HepG2 (cell line): ENCODE data around the gene ATXN1L. TPM values are rescaled to one million over a fixed set of nuclear protein-coding genes. Genes with fewer than 3 reads are reported as not detected.

Experiments used
- PHF20 ChIP-seq: sonication (generic); formaldehyde crosslinking; IDR thresholded peaks from 2 replicates; pipeline ENCODE4 v1.5.0; 2020; ENCODE audit warnings: mild to moderate bottlenecking, missing genetic modification reagents
- ZBTB38 ChIP-seq: sonication (generic); formaldehyde crosslinking; IDR thresholded peaks from 2 replicates; pipeline ENCODE4 v1.5.1; 2020; ENCODE audit warnings: mild to moderate bottlenecking, missing genetic modification reagents
- ZNF629 ChIP-seq: sonication (generic); formaldehyde crosslinking; conservative IDR thresholded peaks from 2 replicates; pipeline ENCODE4 v1.5.0; 2020; ENCODE audit warnings: missing genetic modification reagents
- polyA plus RNA-seq, 8 experiments: library from polyadenylated mRNA; depleted of rRNA in 3 of 8; stranded (reverse) in 7 of 8; unstranded in 1 of 8; fragments of >200 nt; fragmentation: Illumina TruSeq in 4 of 8; extraction: Trizol in 4 of 8; gene quantifications; 2 replicates each; pipeline versions ENCODE4 v1.2.1 to v1.2.3, GENCODE V29; 2011 to 2016; ENCODE audit warnings: low read depth in 4 of 8, missing spikeins in 1 of 8, mixed read lengths in 1 of 8; ENCODE audit not compliant: insufficient read depth in 1 of 8
- total RNA-seq, 5 experiments: library from RNA; depleted of rRNA; stranded (reverse); fragments of >200 nt; fragmentation: Illumina TruSeq; extraction: Trizol; gene quantifications; 2 replicates each; pipeline ENCODE4 v1.2.3, GENCODE V29; 2016; ENCODE audit warnings: low read depth in 1 of 5
- TF ChIP-seq, protein P1 (sequence below): sonication (generic); formaldehyde crosslinking; IDR thresholded peaks from 2 replicates; pipeline ENCODE4 v1.5.0; 2020; ENCODE audit warnings: mild to moderate bottlenecking, missing genetic modification reagents, borderline replicate concordance
- TF ChIP-seq, protein P2 (sequence below): sonication (generic); formaldehyde crosslinking; IDR thresholded peaks from 2 replicates; pipeline ENCODE4 v1.4.0; 2020; ENCODE audit warnings: missing genetic modification reagents; ENCODE audit errors: not compliant biosample characterization
- TF ChIP-seq, protein P3 (sequence below): sonication (generic); formaldehyde crosslinking; IDR thresholded peaks from 2 replicates; pipeline ENCODE4 v1.4.0; 2020; ENCODE audit warnings: mild to moderate bottlenecking, missing genetic modification reagents, borderline replicate concordance
- TF ChIP-seq, protein P4 (sequence below): sonication (generic); formaldehyde crosslinking; IDR thresholded peaks from 2 replicates; pipeline ENCODE4 v1.5.1; 2020; ENCODE audit warnings: missing genetic modification reagents, mild to moderate bottlenecking, borderline replicate concordance
- TF ChIP-seq, protein P5 (sequence below): sonication (generic); formaldehyde crosslinking; IDR thresholded peaks from 2 replicates; pipeline ENCODE4 v1.8.1; 2022; ENCODE audit warnings: low read depth, mild to moderate bottlenecking, missing genetic modification reagents
- TF ChIP-seq, protein P6 (sequence below): sonication (generic); formaldehyde crosslinking; IDR thresholded peaks from 2 replicates; pipeline ENCODE4 v1.5.0; 2020; ENCODE audit warnings: mild to moderate bottlenecking, missing genetic modification reagents

Gene ATXN1L
- total and polyA plus RNA-seq, 2 of the 13 experiments (the other 11 are each of a cell fraction or from before 2014, with no cell fraction given): 20.0 to 22.4 TPM

DNA sequence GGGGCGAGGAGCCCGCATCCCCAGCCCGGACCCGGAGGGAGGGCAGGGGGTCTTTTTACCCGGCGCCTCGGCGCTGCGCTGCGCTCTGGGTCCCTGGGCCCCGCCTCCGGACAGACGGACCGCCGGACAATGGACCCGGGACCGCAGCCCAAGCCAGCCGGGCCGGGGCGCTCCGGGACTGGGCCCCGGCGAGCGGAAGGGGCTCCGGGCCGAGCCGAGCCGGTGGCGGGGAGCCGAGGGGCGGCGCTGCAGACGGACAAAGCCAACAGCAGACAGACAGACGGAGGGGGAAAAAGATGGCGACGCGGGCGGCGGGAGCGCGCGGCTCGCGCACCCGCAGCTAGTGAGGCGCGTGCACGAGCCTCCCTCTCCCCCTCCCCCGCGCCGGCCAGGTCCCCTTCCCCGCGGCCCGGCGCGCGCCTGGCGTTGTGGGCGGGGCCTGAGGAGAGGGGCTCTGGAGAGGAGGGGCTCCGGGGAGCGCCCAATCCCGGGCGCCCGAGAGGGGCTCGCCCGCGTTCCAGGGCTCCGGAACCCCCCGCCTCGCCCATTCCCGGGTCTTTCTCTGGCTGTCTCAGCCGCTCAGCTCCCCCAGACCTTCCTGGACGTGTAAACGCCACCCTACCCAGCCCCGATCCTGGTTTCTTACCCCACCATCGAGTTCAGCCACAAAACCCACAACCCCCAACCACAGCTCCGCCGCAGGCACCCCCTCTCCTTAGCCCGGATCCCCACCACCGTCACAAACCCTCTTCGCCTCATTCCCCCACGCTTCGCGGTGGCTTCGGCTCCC lies 38.3 kb downstream of the ATXN1L start, which contains the start of gene ZNF821 (continued):
- TF ChIP-seq, protein P1, sequence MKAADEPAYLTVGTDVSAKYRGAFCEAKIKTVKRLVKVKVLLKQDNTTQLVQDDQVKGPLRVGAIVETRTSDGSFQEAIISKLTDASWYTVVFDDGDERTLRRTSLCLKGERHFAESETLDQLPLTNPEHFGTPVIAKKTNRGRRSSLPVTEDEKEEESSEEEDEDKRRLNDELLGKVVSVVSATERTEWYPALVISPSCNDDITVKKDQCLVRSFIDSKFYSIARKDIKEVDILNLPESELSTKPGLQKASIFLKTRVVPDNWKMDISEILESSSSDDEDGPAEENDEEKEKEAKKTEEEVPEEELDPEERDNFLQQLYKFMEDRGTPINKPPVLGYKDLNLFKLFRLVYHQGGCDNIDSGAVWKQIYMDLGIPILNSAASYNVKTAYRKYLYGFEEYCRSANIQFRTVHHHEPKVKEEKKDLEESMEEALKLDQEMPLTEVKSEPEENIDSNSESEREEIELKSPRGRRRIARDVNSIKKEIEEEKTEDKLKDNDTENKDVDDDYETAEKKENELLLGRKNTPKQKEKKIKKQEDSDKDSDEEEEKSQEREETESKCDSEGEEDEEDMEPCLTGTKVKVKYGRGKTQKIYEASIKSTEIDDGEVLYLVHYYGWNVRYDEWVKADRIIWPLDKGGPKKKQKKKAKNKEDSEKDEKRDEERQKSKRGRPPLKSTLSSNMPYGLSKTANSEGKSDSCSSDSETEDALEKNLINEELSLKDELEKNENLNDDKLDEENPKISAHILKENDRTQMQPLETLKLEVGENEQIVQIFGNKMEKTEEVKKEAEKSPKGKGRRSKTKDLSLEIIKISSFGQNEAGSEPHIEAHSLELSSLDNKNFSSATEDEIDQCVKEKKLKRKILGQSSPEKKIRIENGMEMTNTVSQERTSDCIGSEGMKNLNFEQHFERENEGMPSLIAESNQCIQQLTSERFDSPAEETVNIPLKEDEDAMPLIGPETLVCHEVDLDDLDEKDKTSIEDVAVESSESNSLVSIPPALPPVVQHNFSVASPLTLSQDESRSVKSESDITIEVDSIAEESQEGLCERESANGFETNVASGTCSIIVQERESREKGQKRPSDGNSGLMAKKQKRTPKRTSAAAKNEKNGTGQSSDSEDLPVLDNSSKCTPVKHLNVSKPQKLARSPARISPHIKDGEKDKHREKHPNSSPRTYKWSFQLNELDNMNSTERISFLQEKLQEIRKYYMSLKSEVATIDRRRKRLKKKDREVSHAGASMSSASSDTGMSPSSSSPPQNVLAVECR (CRISPR knock-in tag): peak; percentile 76; the same call in 1 of the 2 replicates
- TF ChIP-seq, protein P2, sequence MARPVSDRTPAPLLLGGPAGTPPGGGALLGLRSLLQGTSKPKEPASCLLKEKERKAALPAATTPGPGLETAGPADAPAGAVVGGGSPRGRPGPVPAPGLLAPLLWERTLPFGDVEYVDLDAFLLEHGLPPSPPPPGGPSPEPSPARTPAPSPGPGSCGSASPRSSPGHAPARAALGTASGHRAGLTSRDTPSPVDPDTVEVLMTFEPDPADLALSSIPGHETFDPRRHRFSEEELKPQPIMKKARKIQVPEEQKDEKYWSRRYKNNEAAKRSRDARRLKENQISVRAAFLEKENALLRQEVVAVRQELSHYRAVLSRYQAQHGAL (CRISPR knock-in tag): no peak
- TF ChIP-seq, protein P3, sequence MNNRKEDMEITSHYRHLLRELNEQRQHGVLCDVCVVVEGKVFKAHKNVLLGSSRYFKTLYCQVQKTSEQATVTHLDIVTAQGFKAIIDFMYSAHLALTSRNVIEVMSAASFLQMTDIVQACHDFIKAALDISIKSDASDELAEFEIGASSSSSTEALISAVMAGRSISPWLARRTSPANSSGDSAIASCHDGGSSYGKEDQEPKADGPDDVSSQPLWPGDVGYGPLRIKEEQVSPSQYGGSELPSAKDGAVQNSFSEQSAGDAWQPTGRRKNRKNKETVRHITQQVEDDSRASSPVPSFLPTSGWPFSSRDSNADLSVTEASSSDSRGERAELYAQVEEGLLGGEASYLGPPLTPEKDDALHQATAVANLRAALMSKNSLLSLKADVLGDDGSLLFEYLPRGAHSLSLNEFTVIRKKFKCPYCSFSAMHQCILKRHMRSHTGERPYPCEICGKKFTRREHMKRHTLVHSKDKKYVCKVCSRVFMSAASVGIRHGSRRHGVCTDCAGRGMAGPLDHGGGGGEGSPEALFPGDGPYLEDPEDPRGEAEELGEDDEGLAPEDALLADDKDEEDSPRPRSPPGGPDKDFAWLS (CRISPR knock-in tag): peak; percentile 80; the same call in 1 of the 2 replicates
- TF ChIP-seq, protein P4, sequence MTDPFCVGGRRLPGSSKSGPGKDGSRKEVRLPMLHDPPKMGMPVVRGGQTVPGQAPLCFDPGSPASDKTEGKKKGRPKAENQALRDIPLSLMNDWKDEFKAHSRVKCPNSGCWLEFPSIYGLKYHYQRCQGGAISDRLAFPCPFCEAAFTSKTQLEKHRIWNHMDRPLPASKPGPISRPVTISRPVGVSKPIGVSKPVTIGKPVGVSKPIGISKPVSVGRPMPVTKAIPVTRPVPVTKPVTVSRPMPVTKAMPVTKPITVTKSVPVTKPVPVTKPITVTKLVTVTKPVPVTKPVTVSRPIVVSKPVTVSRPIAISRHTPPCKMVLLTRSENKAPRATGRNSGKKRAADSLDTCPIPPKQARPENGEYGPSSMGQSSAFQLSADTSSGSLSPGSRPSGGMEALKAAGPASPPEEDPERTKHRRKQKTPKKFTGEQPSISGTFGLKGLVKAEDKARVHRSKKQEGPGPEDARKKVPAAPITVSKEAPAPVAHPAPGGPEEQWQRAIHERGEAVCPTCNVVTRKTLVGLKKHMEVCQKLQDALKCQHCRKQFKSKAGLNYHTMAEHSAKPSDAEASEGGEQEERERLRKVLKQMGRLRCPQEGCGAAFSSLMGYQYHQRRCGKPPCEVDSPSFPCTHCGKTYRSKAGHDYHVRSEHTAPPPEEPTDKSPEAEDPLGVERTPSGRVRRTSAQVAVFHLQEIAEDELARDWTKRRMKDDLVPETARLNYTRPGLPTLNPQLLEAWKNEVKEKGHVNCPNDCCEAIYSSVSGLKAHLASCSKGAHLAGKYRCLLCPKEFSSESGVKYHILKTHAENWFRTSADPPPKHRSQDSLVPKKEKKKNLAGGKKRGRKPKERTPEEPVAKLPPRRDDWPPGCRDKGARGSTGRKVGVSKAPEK (CRISPR knock-in tag): no peak
- TF ChIP-seq ZNF629 (CRISPR knock-in tag) (no peak), PHF20 (peak; percentile 34; the same call in 1 of the 2 replicates), ZBTB38 (CRISPR knock-in tag) (0 out of 2 replicates have a peak, but pooled peaks have one; percentile 37)
- TF ChIP-seq, protein P5, sequence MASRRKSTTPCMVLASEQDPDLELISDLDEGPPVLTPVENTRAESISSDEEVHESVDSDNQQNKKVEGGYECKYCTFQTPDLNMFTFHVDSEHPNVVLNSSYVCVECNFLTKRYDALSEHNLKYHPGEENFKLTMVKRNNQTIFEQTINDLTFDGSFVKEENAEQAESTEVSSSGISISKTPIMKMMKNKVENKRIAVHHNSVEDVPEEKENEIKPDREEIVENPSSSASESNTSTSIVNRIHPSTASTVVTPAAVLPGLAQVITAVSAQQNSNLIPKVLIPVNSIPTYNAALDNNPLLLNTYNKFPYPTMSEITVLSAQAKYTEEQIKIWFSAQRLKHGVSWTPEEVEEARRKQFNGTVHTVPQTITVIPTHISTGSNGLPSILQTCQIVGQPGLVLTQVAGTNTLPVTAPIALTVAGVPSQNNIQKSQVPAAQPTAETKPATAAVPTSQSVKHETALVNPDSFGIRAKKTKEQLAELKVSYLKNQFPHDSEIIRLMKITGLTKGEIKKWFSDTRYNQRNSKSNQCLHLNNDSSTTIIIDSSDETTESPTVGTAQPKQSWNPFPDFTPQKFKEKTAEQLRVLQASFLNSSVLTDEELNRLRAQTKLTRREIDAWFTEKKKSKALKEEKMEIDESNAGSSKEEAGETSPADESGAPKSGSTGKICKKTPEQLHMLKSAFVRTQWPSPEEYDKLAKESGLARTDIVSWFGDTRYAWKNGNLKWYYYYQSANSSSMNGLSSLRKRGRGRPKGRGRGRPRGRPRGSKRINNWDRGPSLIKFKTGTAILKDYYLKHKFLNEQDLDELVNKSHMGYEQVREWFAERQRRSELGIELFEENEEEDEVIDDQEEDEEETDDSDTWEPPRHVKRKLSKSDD (CRISPR knock-in tag): peak; percentile 84
- TF ChIP-seq, protein P6, sequence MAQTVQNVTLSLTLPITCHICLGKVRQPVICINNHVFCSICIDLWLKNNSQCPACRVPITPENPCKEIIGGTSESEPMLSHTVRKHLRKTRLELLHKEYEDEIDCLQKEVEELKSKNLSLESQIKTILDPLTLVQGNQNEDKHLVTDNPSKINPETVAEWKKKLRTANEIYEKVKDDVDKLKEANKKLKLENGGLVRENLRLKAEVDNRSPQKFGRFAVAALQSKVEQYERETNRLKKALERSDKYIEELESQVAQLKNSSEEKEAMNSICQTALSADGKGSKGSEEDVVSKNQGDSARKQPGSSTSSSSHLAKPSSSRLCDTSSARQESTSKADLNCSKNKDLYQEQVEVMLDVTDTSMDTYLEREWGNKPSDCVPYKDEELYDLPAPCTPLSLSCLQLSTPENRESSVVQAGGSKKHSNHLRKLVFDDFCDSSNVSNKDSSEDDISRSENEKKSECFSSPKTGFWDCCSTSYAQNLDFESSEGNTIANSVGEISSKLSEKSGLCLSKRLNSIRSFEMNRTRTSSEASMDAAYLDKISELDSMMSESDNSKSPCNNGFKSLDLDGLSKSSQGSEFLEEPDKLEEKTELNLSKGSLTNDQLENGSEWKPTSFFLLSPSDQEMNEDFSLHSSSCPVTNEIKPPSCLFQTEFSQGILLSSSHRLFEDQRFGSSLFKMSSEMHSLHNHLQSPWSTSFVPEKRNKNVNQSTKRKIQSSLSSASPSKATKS (CRISPR knock-in tag): no peak; the same call in 1 of the 2 replicates
